Lung (tissue), 12 donors: ENCODE results near the gene RPL28. TPM values are rescaled to one million over a fixed set of nuclear protein-coding genes. Genes with fewer than 3 reads are reported as not detected.

Experiments used
- ATAC-seq: fragments of 200-7000 bp; cut with Tn5 transposase; one replicate; pipeline ENCODE4 v1.9.1; 2020; ENCODE audit warnings: moderate number of reproducible peaks; ENCODE audit not compliant: insufficient read depth, low FRiP score
- DNase-seq, 3 donors: peaks; one replicate each; pipeline ENCODE4 v3.0.0-alpha.2; 2013 to 2017
- H3K27ac ChIP-seq, 2 donors: one replicate each; pipeline ENCODE4 v1.5.1; 2013; ENCODE audit warnings: mild to moderate bottlenecking in 2 of 2, moderate library complexity in 2 of 2, control low read depth in 1 of 2, inconsistent platforms in 1 of 2, low read depth in 1 of 2, low read length in 1 of 2
- H3K27me3 ChIP-seq, 3 donors: one replicate each; pipeline ENCODE4 v1.5.1; 2013; ENCODE audit warnings: low read length in 2 of 3; ENCODE audit not compliant: control insufficient read depth in 3 of 3, insufficient read depth in 3 of 3
- H3K36me3 ChIP-seq, 4 donors: one replicate each; pipeline ENCODE4 v1.5.1; 2013; ENCODE audit warnings: low read length in 4 of 4, mild to moderate bottlenecking in 1 of 4, moderate library complexity in 1 of 4; ENCODE audit not compliant: control insufficient read depth in 4 of 4, insufficient read depth in 4 of 4
- H3K4me1 ChIP-seq, 5 donors: one replicate each; pipeline ENCODE4 v1.5.1; 2013; ENCODE audit warnings: low read length in 5 of 5, mild to moderate bottlenecking in 2 of 5, moderate library complexity in 1 of 5; ENCODE audit not compliant: control insufficient read depth in 5 of 5, insufficient read depth in 5 of 5
- H3K4me3 ChIP-seq: one replicate; pipeline ENCODE4 v1.5.1; 2013; ENCODE audit warnings: mild to moderate bottlenecking, control low read depth, moderate library complexity
- H3K9ac ChIP-seq, 2 donors: one replicate each; pipeline ENCODE4 v1.5.1; 2013; ENCODE audit warnings: low read length in 2 of 2, control low read depth in 1 of 2; ENCODE audit not compliant: insufficient read depth in 1 of 2
- H3K9me3 ChIP-seq, 4 donors: one replicate each; pipeline ENCODE4 v1.5.1; 2013; ENCODE audit warnings: low read length in 3 of 4, mild to moderate bottlenecking in 1 of 4, moderate library complexity in 1 of 4; ENCODE audit not compliant: control insufficient read depth in 4 of 4, insufficient read depth in 3 of 4
- CTCF ChIP-seq: IDR thresholded peaks from 2 replicates; pipeline ENCODE4 v1.5.1; 2012; ENCODE audit warnings: mild to moderate bottlenecking; ENCODE audit errors: control extremely low read depth, extremely low read depth
- WGBS, 2 donors: extraction: QIAGEN DNeasy Blood & Tissue Kit; methylation state at CpG; one replicate each; pipeline ENCODE4 v1.1.7; 2013; 5-methylcytosine and 5-hydroxymethylcytosine counted together
- polyA plus RNA-seq, 2 donors: library from polyadenylated mRNA; stranded (reverse); fragments of 200-250 nt; gene quantifications; one replicate each; pipeline ENCODE4 v1.2.1, GENCODE V29; 2013
- total RNA-seq, 2 donors: library from RNA; depleted of rRNA in 1 of 2; stranded (reverse); fragments of >200 nt in 1 of 2; gene quantifications; one replicate each; pipeline ENCODE4 v1.2.1, GENCODE V29; 2014 to 2021
- donor health status: control.
- donor health status: control.
- donor health status: Bipolar disorder and iron deficiency.
- donor health status: healthy.
- donor health status: DM: yes; HTN: yes; CAD: no.

The RPL28 gene
- total and polyA plus RNA-seq, 4 donors: 272 to 3,086 (median 1,601) TPM

- H3K4me3 ChIP-seq: no peak within 1 kb of the TSS
- H3K9ac ChIP-seq: peak within 1 kb of the TSS in 1 of 2 donors; percentile 5
- peaks cover 0 to 3% (median 0%) of the 10 kb centered on the region in 4 donors for H3K9me3 ChIP-seq
- TF ChIP-seq CTCF: no peak
- peaks cover 0 to 45% (median 26%) of the 10 kb centered on the region in 3 donors for H3K27me3 ChIP-seq
- H3K36me3 ChIP-seq: no peaks in the 10 kb centered on the region
- DNase-seq (no peak), ATAC-seq (no peak)
- peaks cover 0 to 11% (median 3%) of the 10 kb centered on the region in 5 donors for H3K4me1 ChIP-seq
- no peak within 1 kb of the TSS for H3K27ac ChIP-seq
- 3% methylated on average over 24 to 41 of the region's 43 CpGs for WGBS, 2 donors
Observed at GRCh38 chr19:55354698-55355212, 31.0 kb upstream of the RPL28 start, which contains the start of gene COX6B2. TSS of gene COX6B2 (minus strand) at chr19:55354719. CDS start at chr19:55354521, 198 bp downstream.

GRCh38 chr19:55355213-55355821 is 30.4 kb upstream of the RPL28 start:
- Histone ChIP-seq H3K4me1 (peaks cover 0 to 11% (median 3%) of the 10 kb centered on the region in 5 donors), H3K27me3 (peaks cover 0 to 45% (median 26%) of the 10 kb centered on the region in 3 donors), H3K9ac (no peak overlapping the region), H3K27ac (no peak overlapping the region), H3K4me3 (no peak overlapping the region), H3K36me3 (no peaks in the 10 kb centered on the region), H3K9me3 (peaks cover 0 to under 1% (median 0%) of the 10 kb centered on the region in 4 donors)
- DNase-seq (peak in 2 of 3 donors; percentile 54 to 61), ATAC-seq (no peak)
- WGBS, 2 donors: 35 to 38% methylated on average over 12 to 13 of the region's 13 CpGs
- TF ChIP-seq CTCF: no peak

GRCh38 chr19:55358493-55358892 is 27.2 kb upstream of the RPL28 start:
- no peak for TF ChIP-seq CTCF
- Histone ChIP-seq H3K9ac (no peak overlapping the region), H3K27ac (no peak overlapping the region), H3K4me3 (no peak overlapping the region), H3K27me3 (peaks cover 0 to 24% (median 7%) of the 10 kb centered on the region in 3 donors), H3K4me1 (peaks cover 0 to 6% (median 0%) of the 10 kb centered on the region in 5 donors), H3K9me3 (no peaks in the 10 kb centered on the region), H3K36me3 (no peaks in the 10 kb centered on the region)
- DNase-seq (no peak), ATAC-seq (no peak)
- WGBS, 2 donors: 87 to 91% methylated on average over 16 to 19 of the region's 19 CpGs
